GM12892 (cell line): ENCODE measurements around the gene RIPK4.

ENCODE experiments used
- DNase-seq: peaks from one replicate; pipeline ENCODE4 v3.0.0; 2011; ENCODE audit not compliant: insufficient read length
- FAIRE-seq: peaks from 2 replicates; lab custom pipeline; 2011; peaks lifted over from hg19 to GRCh38; lab: Jason Lieb, UNC
- POLR2A ChIP-seq: IDR thresholded peaks from 2 replicates; pipeline ENCODE4 v1.6.1; 2011; ENCODE audit warnings: low read depth, low read length, control low read depth
- POLR2AphosphoS5 ChIP-seq: IDR thresholded peaks from 2 replicates; pipeline ENCODE4 v1.6.1; 2011; ENCODE audit warnings: low read depth, low read length, control low read depth
- TAF1 ChIP-seq: IDR thresholded peaks from 2 replicates; pipeline ENCODE4 v1.6.1; 2011; ENCODE audit warnings: low read depth, mild to moderate bottlenecking, control low read depth, low read length, borderline replicate concordance

Gene RIPK4

DNA sequence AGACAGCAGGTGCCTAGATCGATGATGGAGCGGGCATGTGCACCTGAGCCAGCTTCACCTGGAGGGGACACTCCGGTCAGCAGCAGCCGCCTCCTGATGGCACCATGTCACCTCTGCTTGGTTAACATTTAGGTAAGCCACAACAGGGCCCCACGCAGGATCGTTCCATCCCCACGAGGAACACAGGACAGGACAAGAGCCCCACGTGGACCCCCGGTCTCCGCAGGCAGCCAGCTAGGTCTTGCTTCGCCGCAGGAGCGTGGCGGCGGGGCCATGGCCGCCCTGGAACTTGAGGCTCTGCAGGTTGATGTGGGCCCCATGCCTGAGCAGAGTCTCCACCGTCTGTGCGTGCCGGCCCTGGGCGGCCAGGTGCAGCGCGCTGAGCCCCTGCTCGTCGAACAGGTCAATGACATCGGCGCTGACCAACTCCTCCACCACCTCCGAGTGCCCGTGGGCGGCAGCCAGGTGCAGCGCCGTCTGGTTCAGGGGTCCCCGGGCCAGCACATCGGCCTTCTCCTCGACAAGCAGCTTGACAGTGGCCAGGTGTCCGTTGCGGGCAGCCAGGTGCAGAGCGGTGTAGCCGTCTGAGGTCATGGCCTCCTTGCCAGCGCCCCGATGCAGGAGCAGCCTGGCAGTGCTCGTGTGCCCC is 26.1 kb downstream of the RIPK4 start:
- DNase-seq (no peak), FAIRE-seq (no peak)
- TF ChIP-seq POLR2AphosphoS5: no peak
- TF ChIP-seq POLR2A: no peak
- TF ChIP-seq TAF1: no peak

DNA sequence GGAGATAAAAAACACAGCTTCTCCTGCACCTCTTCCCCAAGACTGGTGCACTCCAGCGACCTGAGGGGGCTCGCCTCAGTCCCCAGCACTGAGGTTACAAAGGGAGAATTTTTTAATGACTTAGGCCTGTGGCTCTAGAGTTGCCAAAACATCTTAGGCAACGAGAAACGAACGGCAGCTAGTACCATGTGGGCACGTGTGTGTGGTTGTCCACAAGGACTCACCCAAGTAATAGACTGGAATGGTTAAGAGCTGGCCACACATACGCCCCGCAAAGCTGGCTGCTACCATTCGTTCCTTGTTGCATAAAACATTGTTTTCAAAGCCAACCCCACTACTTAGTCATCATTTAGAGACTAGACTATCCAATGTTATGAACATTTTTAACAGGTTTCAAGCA is 26.9 kb downstream of the RIPK4 start:
- FAIRE-seq: no peak
- DNase-seq: no peak
- TF ChIP-seq POLR2A: no peak
- no peak for TF ChIP-seq POLR2AphosphoS5
- no peak for TF ChIP-seq TAF1

DNA sequence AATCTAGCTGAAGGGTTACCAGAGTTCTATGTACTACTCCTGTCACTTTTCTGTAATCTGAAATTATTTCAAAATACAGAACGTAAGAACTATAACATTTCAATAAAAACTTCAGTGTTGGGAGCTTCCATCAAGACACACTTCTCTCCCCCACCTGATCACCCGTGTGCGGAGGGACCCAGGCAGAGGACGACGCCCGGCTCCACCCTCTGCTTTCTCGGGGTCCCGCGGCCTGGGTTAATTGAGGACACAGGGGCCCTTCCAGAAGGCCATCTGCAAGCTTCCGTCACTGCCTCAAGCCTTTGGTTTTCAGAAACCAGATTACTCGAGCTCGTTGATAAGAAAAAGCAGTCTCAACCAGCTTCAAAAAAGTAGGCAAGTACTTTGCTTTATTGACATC is 27.8 kb downstream of the RIPK4 start:
- DNase-seq (no peak), FAIRE-seq (no peak)
- no peak for TF ChIP-seq POLR2AphosphoS5
- TF ChIP-seq TAF1: no peak
- TF ChIP-seq POLR2A: no peak

DNA sequence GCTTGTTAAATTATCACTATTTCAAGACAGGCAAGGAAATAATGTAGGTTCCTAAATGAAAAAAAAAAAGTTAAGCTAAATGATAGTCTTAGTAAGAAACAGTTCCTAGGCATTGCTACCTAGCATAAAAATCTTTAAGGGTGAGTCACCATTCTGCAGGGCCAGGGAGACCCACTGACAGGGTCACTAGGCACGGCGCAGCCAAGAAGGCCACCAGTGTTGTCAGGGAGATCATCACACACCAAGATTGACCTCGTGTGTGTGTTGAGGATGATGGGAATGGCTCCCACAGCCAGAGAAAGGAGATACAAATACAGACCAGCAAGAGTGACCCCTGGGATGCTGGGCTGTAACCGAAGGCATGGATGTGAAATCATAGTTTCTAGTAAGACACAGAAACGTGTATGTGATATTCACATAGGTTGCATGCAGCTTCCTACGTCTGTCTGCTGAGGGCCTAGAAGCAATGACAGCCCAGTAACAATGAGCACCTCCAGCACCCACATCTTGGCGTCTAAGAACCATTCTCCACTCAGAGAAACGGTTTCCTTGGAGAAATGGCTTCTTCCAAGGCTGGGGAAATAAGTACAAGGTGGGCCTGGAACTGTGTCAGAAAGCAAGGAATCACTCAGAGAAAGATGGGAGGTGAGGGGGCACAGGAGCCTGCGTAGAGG is 29.1 kb downstream of the RIPK4 start:
- FAIRE-seq (no peak), DNase-seq (no peak)
- TF ChIP-seq POLR2AphosphoS5: no peak
- TF ChIP-seq TAF1: no peak
- TF ChIP-seq POLR2A: no peak

DNA sequence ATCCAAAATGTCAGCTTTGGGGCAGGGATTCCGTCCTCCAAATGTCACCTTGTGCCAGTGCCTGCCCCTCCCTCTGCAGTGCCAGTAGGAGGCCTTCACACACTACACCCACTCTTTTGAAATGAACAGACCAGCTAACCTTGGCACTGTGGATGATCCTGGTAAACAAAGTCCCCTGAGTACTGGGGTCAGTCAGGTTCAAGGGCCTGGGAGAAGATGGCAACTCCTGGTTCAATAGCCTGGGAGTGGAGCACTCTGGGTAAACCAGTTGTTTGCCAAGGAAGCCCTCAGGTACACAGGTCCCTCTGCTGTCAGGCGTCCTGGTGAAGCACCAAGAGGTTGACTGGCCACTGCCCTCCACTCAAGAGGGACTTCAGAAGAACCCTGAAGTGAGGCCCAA is 30.4 kb downstream of the RIPK4 start:
- TF ChIP-seq POLR2A (no peak), POLR2AphosphoS5 (no peak), TAF1 (no peak)
- FAIRE-seq: no peak
- no peak for DNase-seq

DNA sequence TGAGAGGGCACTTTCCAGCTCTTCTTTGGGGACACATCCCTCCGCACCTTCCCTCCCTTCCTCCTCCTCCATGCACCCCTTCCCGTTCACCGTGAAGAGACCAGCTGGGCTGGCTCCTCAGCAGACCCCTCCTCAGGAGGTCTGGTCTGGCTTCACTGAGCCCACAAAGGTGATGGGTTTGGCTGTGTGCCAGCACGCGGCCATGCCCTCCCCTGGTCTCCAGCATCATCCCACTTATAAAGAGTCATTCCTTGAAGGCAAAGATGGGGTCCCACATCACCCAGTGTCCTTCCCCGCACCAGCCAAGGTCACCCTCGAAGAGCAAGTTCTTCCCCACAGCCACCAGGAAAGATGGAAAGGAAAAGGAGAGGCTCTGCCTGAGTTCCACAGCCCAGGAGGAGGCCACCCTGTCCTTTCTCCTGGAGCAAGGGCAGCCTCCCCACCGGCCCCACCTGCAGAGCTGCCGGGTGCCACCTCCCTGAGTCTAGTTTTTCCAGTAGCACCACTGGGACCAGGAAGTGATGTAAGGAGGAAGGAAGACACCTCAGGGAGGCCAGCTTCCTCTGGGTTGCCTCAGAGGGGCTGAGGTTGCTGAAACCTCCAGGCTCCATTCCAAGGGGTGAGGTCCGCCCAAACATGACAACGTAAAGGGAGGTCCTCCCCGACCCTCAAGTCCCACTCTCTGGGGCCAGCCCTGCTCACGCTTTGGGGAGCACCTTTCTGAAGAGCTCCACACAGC is 32.7 kb downstream of the RIPK4 start:
- FAIRE-seq (no peak), DNase-seq (no peak)
- TF ChIP-seq POLR2AphosphoS5 (no peak), TAF1 (no peak), POLR2A (no peak)

DNA sequence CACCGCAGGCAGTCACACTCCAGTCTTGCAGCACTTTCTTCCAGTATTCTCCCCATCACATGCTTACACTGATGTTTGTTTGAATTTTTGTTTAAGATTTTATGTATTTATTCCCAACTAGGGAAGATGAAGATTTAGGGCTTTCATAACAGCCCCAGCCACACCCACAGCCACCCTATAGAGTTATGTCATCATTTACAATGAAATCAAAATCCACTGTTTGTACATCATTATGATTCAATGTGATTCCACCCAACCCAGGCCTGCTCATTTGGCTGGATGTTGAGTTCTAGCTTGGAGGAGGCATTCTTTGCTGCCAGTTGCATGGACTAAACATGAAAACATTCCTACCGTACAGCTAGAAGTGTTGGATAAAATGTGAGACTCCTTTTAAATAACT is 35.8 kb downstream of the RIPK4 start:
- TF ChIP-seq POLR2A (no peak), TAF1 (no peak), POLR2AphosphoS5 (no peak)
- DNase-seq (no peak), FAIRE-seq (no peak)

DNA sequence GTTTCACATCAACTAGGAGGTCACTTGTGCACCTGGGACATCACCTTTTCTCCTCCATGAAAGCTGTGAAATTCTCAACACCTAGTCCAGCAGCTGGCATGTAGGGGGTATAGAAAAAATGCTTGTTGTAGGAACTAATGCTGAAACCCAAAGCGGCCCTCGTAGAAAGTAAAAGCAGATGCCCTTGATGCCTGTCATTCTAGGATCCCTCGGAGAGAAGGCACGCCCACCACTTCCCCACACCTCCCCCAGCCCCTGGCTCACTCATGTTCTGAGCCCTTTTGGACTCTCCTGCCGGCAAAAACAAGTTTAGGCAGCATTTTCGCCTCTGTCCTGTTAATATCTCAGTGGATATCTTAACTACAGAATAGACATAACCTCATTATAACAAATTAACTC is 36.5 kb downstream of the RIPK4 start:
- TF ChIP-seq POLR2A (no peak), POLR2AphosphoS5 (no peak), TAF1 (no peak)
- no peak for DNase-seq
- FAIRE-seq: no peak

DNA sequence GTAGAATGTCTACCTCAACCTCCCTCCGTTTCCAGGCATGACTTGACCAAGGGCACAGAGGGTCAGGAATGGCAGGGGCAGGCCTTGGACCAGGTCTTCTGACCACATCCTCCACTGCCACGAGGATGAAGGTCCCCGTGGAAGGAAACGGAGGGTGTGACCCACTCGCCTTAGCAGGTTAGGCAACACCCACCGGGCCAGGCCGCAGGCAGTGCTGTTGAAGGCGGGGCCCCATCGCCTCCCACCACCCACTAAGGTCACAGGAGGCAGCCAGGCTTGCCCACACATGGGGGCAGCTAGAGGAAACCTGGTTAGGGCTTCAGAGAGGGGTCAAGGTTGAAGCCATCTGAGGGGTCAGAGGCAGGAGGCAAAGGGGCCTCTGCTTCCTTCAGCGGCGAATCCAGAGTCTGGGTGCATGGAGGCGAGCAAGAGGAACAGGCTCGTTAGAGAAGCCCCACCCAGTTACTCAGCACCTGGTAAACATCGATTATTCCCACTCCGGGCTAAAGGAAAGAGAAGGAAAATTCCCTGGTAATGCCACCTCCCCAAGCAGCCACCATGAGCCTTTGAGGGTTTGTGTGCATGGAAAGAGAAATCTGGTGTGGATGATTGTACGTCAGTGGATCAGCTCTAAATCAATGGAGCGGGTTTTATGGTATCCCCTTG is 37.0 kb downstream of the RIPK4 start:
- DNase-seq: no peak
- no peak for FAIRE-seq
- TF ChIP-seq POLR2A: no peak

DNA sequence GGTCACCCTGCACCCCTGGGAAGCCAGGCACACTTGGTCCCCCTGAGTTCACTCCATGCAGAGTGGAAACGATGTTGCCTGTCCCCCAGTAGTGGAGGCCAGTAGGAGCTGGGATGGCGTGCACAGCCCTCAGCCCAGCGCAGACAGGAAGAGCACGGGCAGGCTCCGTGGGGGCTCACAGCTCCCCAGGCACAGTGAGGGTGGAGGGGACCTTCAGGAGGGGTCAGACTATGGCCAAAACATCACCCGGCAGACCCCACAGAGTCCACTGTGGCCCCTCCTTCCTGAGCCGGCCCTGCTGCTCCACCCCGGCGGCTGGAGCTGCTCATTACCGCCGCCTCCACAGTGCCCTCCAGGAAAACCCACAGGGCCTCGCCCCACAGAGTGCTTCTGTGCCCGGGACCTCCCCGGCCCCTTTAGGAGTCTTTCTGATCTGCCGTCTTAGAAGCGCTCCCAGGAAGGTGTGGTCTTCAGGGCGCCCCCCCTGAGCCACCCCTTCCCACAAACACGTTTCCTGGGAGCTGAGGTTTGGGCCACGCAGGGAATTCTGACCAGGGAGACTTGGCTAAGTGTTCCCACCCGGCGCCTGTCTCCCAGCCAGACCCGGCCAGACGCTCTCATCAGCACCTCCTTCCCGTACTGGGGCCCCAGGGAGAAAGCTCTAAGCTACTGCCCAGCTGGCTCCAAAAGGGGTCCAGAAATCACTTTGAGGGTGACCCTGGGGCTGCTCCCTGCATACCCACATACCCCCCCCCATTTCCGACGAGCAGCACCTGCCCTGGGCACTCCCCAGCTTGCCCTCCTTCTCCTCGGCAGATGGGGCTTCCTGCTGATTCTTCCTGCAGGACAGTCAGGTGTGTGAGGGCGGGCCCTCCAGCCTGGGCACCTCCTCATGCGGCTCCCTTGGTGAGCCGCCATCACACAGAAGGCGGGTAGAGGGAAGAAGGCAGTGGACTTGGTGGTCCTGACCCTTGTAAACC is 38.8 kb downstream of the RIPK4 start:
- TF ChIP-seq POLR2AphosphoS5 (no peak), POLR2A (no peak), TAF1 (no peak)
- FAIRE-seq: no peak
- no peak for DNase-seq
